ENCODE measurements around the gene TPCN2.
A peak's percentile ranks its signal among the peaks of the same experiment; 100 is the strongest.

TPCN2 gene

GRCh38 chr11:69155302-69156234 lies 106.8 kb downstream of the TPCN2 start, which contains the start of gene SMIM38:
Gene SMIM38, plus strand, starts transcription at chr11:69155935. Its CDS starts 1,912 bp downstream, at chr11:69157847.
- no peak within 1 kb of the TSS for H3K9ac ChIP-seq (ENCODE audit: low read length)

GRCh38 chr11:69156235-69156639 lies 107.5 kb downstream of the TPCN2 start:
- no peak overlapping the region for H3K27ac ChIP-seq (ENCODE audit: low read depth, low read length)
- no peaks in the 10 kb centered on the region for H3K27me3 ChIP-seq (ENCODE audit: control insufficient read depth, insufficient read depth, low read length)
- peaks cover 10% of the 10 kb centered on the region for H3K4me1 ChIP-seq (ENCODE audit: control insufficient read depth, insufficient read depth, low read length)
- no peak overlapping the region for H3K4me3 ChIP-seq (ENCODE audit: low read length)
- H3K36me3 ChIP-seq (ENCODE audit: control insufficient read depth, insufficient read depth, low read length) = no peaks in the 10 kb centered on the region
- no peak overlapping the region for H3K9ac ChIP-seq (ENCODE audit: low read length)

More at GRCh38 chr11:69155302-69156234, 106.8 kb downstream of the TPCN2 start, which contains the start of gene SMIM38:
- Histone ChIP-seq H3K4me1 (ENCODE audit: control insufficient read depth, insufficient read depth, low read length) (peaks cover 8% of the 10 kb centered on the region), H3K4me3 (ENCODE audit: low read length) (no peak within 1 kb of the TSS), H3K27me3 (ENCODE audit: control insufficient read depth, insufficient read depth, low read length) (no peaks in the 10 kb centered on the region), H3K27ac (ENCODE audit: low read depth, low read length) (peak within 1 kb of the TSS; percentile 38), H3K36me3 (ENCODE audit: control insufficient read depth, insufficient read depth, low read length) (no peaks in the 10 kb centered on the region)

GRCh38 chr11:69156673-69157155 lies 108.0 kb downstream of the TPCN2 start:
- H3K4me3 ChIP-seq (ENCODE audit: low read length) = no peak overlapping the region
- peaks cover 10% of the 10 kb centered on the region for H3K4me1 ChIP-seq (ENCODE audit: control insufficient read depth, insufficient read depth, low read length)
- H3K27ac ChIP-seq (ENCODE audit: low read depth, low read length) = peak overlapping the region; percentile 38
- H3K36me3 ChIP-seq (ENCODE audit: control insufficient read depth, insufficient read depth, low read length) = no peaks in the 10 kb centered on the region
- no peak overlapping the region for H3K9ac ChIP-seq (ENCODE audit: low read length)
- no peaks in the 10 kb centered on the region for H3K27me3 ChIP-seq (ENCODE audit: control insufficient read depth, insufficient read depth, low read length)

GRCh38 chr11:69157156-69157821 lies 108.6 kb downstream of the TPCN2 start:
- no peaks in the 10 kb centered on the region for H3K27me3 ChIP-seq (ENCODE audit: control insufficient read depth, insufficient read depth, low read length)
- no peak overlapping the region for H3K4me3 ChIP-seq (ENCODE audit: low read length)
- no peaks in the 10 kb centered on the region for H3K36me3 ChIP-seq (ENCODE audit: control insufficient read depth, insufficient read depth, low read length)
- peaks cover 10% of the 10 kb centered on the region for H3K4me1 ChIP-seq (ENCODE audit: control insufficient read depth, insufficient read depth, low read length)
- no peak overlapping the region for H3K9ac ChIP-seq (ENCODE audit: low read length)
- H3K27ac ChIP-seq (ENCODE audit: low read depth, low read length) = peak overlapping the region; percentile 38

- no peaks in the 10 kb centered on the region for H3K36me3 ChIP-seq (ENCODE audit: control insufficient read depth, insufficient read depth, low read length)
- H3K4me1 ChIP-seq (ENCODE audit: control insufficient read depth, insufficient read depth, low read length) = peaks cover 10% of the 10 kb centered on the region
- no peak overlapping the region for H3K4me3 ChIP-seq (ENCODE audit: low read length)
- H3K27me3 ChIP-seq (ENCODE audit: control insufficient read depth, insufficient read depth, low read length) = no peaks in the 10 kb centered on the region
- no peak overlapping the region for H3K9ac ChIP-seq (ENCODE audit: low read length)
- H3K27ac ChIP-seq (ENCODE audit: low read depth, low read length) = peak overlapping the region; percentile 1
Measured at GRCh38 chr11:69157822-69158231, 109.1 kb downstream of the TPCN2 start.

GRCh38 chr11:69158301-69159149 lies 109.8 kb downstream of the TPCN2 start:
- Histone ChIP-seq H3K27ac (ENCODE audit: low read depth, low read length) (no peak overlapping the region), H3K4me1 (ENCODE audit: control insufficient read depth, insufficient read depth, low read length) (peaks cover 10% of the 10 kb centered on the region), H3K27me3 (ENCODE audit: control insufficient read depth, insufficient read depth, low read length) (no peaks in the 10 kb centered on the region), H3K9ac (ENCODE audit: low read length) (no peak overlapping the region), H3K36me3 (ENCODE audit: control insufficient read depth, insufficient read depth, low read length) (no peaks in the 10 kb centered on the region), H3K4me3 (ENCODE audit: low read length) (no peak overlapping the region)

GRCh38 chr11:69159150-69159852 lies 110.6 kb downstream of the TPCN2 start:
- no peaks in the 10 kb centered on the region for H3K27me3 ChIP-seq (ENCODE audit: control insufficient read depth, insufficient read depth, low read length)
- H3K9ac ChIP-seq (ENCODE audit: low read length) = no peak overlapping the region
- H3K36me3 ChIP-seq (ENCODE audit: control insufficient read depth, insufficient read depth, low read length) = no peaks in the 10 kb centered on the region
- peaks cover 10% of the 10 kb centered on the region for H3K4me1 ChIP-seq (ENCODE audit: control insufficient read depth, insufficient read depth, low read length)
- H3K27ac ChIP-seq (ENCODE audit: low read depth, low read length) = no peak overlapping the region
- no peak overlapping the region for H3K4me3 ChIP-seq (ENCODE audit: low read length)

GRCh38 chr11:69160296-69161116 lies 111.8 kb downstream of the TPCN2 start:
- Histone ChIP-seq H3K27ac (ENCODE audit: low read depth, low read length) (no peak overlapping the region), H3K36me3 (ENCODE audit: control insufficient read depth, insufficient read depth, low read length) (no peaks in the 10 kb centered on the region), H3K27me3 (ENCODE audit: control insufficient read depth, insufficient read depth, low read length) (no peaks in the 10 kb centered on the region), H3K9ac (ENCODE audit: low read length) (no peak overlapping the region), H3K4me3 (ENCODE audit: low read length) (no peak overlapping the region), H3K4me1 (ENCODE audit: control insufficient read depth, insufficient read depth, low read length) (peaks cover 10% of the 10 kb centered on the region)

- H3K9ac ChIP-seq (ENCODE audit: low read length) = no peak overlapping the region
- no peaks in the 10 kb centered on the region for H3K27me3 ChIP-seq (ENCODE audit: control insufficient read depth, insufficient read depth, low read length)
- peaks cover 11% of the 10 kb centered on the region for H3K4me1 ChIP-seq (ENCODE audit: control insufficient read depth, insufficient read depth, low read length)
- no peak overlapping the region for H3K27ac ChIP-seq (ENCODE audit: low read depth, low read length)
- no peaks in the 10 kb centered on the region for H3K36me3 ChIP-seq (ENCODE audit: control insufficient read depth, insufficient read depth, low read length)
- H3K4me3 ChIP-seq (ENCODE audit: low read length) = no peak overlapping the region
Measured at GRCh38 chr11:69161117-69161407, 112.3 kb downstream of the TPCN2 start.

GRCh38 chr11:69162505-69162904 lies 113.8 kb downstream of the TPCN2 start:
- H3K4me1 ChIP-seq (ENCODE audit: control insufficient read depth, insufficient read depth, low read length) = peaks cover 13% of the 10 kb centered on the region
- H3K36me3 ChIP-seq (ENCODE audit: control insufficient read depth, insufficient read depth, low read length) = no peaks in the 10 kb centered on the region
- H3K27me3 ChIP-seq (ENCODE audit: control insufficient read depth, insufficient read depth, low read length) = no peaks in the 10 kb centered on the region
- no peak overlapping the region for H3K9ac ChIP-seq (ENCODE audit: low read length)
- no peak overlapping the region for H3K4me3 ChIP-seq (ENCODE audit: low read length)
- H3K27ac ChIP-seq (ENCODE audit: low read depth, low read length) = no peak overlapping the region

GRCh38 chr11:69163842-69164241 lies 115.1 kb downstream of the TPCN2 start:
- peaks cover 14% of the 10 kb centered on the region for H3K4me1 ChIP-seq (ENCODE audit: control insufficient read depth, insufficient read depth, low read length)
- no peak overlapping the region for H3K27ac ChIP-seq (ENCODE audit: low read depth, low read length)
- no peak overlapping the region for H3K4me3 ChIP-seq (ENCODE audit: low read length)
- no peaks in the 10 kb centered on the region for H3K27me3 ChIP-seq (ENCODE audit: control insufficient read depth, insufficient read depth, low read length)
- no peaks in the 10 kb centered on the region for H3K36me3 ChIP-seq (ENCODE audit: control insufficient read depth, insufficient read depth, low read length)
- H3K9ac ChIP-seq (ENCODE audit: low read length) = no peak overlapping the region

Data from rectal smooth muscle tissue (tissue), 1 donor.